OCI-LY1 (cell line): ENCODE measurements around the gene ADAMTS8.

Experiments used
- CTCF ChIP-seq: fragments of 200-600 bp; sonication (generic), shearing (Covaris generic); IDR thresholded peaks from 2 replicates; pipeline ENCODE4 v1.5.1; 2017; ENCODE audit warnings: mild to moderate bottlenecking, antibody characterized with exemption, low read length, moderate library complexity, mixed read lengths
- EZH2 ChIP-seq: fragments of 200-600 bp; sonication (generic), shearing (Covaris generic); IDR thresholded peaks from 2 replicates; pipeline ENCODE4 v1.8.0; 2017; ENCODE audit warnings: borderline replicate concordance, mixed run types, mild to moderate bottlenecking, antibody characterized with exemption, low read length, moderate library complexity, mixed read lengths

- TF ChIP-seq CTCF (no peak), EZH2 (no peak)
These were observed 47.1 kb upstream of the ADAMTS8 start for GRCh38 chr11:130475426-130476053.
